Fibroblast of pulmonary artery (primary cell): Measurements from ENCODE around the gene CAMK2D.

ENCODE experiments used
- DNase-seq: peaks from one replicate; pipeline ENCODE4 v3.0.0-alpha.2; 2010; ENCODE audit warnings: low read depth
- H3K4me3 ChIP-seq: replicated peaks from 2 replicates; pipeline ENCODE4 v1.5.1; 2011; ENCODE audit warnings: low read depth, mild to moderate bottlenecking, control low read depth, low read length, moderate library complexity
- TF ChIP-seq, protein P1 (sequence below): IDR thresholded peaks from 2 replicates; pipeline ENCODE4 v1.5.1; 2011; ENCODE audit warnings: mild to moderate bottlenecking, control low read depth, low read length, inconsistent platforms; ENCODE audit errors: missing control alignments

The CAMK2D gene

DNA sequence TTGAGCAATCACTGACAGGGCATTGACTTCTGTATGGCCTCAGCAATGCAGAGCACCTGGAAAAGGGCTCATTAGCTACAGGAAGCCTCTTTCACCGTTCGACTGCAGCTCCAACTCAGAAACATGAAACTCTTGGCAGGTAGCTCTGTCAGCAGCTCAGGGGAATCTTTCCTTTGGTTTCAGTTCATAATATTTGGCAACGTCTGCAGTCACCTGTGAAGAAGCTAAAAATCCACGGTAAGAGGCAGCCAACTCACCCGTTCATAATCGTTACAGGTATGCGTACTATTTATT lies 354.9 kb downstream of the CAMK2D start:
- no peak overlapping the region for H3K4me3 ChIP-seq
- DNase-seq, result no peak
- TF ChIP-seq, protein P1, sequence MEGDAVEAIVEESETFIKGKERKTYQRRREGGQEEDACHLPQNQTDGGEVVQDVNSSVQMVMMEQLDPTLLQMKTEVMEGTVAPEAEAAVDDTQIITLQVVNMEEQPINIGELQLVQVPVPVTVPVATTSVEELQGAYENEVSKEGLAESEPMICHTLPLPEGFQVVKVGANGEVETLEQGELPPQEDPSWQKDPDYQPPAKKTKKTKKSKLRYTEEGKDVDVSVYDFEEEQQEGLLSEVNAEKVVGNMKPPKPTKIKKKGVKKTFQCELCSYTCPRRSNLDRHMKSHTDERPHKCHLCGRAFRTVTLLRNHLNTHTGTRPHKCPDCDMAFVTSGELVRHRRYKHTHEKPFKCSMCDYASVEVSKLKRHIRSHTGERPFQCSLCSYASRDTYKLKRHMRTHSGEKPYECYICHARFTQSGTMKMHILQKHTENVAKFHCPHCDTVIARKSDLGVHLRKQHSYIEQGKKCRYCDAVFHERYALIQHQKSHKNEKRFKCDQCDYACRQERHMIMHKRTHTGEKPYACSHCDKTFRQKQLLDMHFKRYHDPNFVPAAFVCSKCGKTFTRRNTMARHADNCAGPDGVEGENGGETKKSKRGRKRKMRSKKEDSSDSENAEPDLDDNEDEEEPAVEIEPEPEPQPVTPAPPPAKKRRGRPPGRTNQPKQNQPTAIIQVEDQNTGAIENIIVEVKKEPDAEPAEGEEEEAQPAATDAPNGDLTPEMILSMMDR, result no peak

DNA sequence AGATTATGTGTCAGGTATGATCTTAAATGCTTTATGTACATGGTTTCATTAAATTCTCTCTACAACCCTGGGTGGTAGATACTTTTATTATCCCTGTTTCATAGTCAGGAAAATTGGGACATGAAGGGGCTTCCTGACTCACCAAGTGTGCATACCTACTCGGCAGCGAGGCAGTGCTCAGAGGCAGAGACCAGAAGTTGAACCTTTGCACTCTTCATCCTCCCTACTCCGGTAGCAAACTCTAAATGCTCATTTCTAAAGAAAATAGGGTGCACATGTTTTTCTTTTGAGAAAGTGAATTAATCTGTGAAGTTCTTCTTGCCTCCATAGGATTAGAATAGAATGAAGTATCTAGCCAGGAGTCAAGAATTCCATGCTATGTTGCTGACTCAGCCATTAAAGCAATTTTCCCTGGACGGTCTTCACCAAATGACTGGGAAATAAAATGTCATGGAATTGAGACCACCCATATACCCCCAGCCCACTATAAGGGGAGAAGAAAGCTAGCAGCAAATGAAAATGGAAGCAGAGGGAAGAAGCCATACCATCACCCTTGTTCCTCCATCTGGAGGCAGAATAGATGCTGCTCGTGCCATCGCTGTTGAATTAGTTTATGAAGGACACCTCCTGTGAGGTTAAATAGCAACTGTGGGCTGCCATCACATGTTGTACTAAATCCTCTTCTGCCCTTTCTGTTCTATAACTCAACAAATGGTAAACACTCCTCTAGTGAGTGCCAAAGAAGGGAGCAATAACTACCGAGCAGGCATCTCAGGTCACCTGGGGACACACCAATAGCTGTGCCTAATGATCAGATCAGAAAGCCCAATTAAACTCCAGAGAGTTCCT lies 355.4 kb downstream of the CAMK2D start:
- TF ChIP-seq, protein P1, result no peak
- DNase-seq, result no peak
- H3K4me3 ChIP-seq, result no peak overlapping the region

DNA sequence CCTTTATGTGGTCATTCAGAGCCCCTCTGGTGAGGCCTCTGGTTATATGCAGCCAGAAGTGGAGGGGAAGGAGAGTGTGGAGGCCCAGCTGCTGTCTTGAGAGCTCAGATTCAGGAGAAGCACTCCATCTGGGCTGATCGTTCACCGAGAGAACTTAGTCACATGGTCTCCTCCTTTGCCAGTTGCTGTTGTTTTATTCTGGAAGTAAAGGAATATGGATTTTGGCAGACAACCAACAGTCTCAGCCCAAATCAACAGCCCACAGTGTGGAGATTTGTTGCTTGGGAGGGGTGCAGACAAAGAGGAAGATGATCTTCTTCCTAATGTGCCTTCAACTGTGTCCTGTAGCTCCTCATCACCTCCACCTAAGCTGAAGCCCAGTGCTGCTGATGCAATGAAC lies 356.7 kb downstream of the CAMK2D start:
- peak; percentile 45 for DNase-seq
- no peak overlapping the region for H3K4me3 ChIP-seq
- TF ChIP-seq, protein P1, result no peak

DNA sequence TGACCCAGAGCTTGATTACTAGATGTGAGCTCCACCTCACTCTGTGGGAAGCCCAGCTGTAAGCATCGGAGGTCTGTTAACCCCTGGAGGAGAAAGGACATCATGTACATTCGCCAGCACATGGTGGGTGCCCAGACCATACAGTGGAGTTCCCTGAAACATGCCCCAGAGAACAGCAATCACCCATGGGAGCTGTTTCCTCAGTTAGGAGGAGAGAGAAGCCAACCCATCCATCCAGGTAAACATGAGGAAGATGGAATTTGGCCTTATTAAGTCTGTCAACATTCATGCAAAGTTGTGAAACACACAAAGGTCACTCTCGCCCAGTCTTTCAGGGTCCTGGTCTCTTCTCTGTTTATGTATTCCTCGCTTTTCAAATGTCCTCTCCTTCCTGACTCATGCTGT lies 357.4 kb downstream of the CAMK2D start:
- DNase-seq, result no peak
- TF ChIP-seq, protein P1, result no peak
- no peak overlapping the region for H3K4me3 ChIP-seq
